ENCODE data around the gene FRMD1. TPM values are rescaled to one million over a fixed set of nuclear protein-coding genes. Genes with fewer than 3 reads are reported as not detected.

The FRMD1 gene
- total RNA-seq, 4 donors from 2014 or later = 9.9 to 14.4 (median 12.5) TPM

DNA sequence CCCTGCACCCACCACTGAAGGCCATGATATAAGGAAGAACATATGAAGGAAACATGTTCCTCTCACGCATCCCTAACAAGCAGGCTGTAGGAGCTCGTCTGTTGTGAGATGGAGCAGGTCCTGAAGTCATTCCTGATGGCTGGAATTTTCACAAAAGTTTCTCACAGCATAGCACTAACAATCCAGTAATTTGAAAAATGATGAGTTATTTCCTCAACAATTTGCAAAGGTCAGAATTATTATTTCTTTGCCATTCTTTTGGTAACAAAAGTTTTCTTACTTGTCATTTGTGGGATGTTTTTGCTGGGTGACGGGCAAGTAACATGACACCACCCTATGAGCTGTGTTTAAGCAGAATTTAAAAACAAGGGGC lies 27.6 kb upstream of the FRMD1 start:
- Histone ChIP-seq H3K27me3 (peaks cover 0 to 15% of the 10 kb centered on the region in 2 donors), H3K27ac (no peak overlapping the region), H3K9me3 (no peaks in the 10 kb centered on the region), H3K36me3 (no peaks in the 10 kb centered on the region), H3K4me3 (no peak overlapping the region), H3K4me1 (peaks cover 0 to 24% (median 0%) of the 10 kb centered on the region in 4 donors)
- WGBS, 2 donors = 67 to 73% methylated on average over 3 of the region's 3 CpGs
- no peak for DNase-seq (ENCODE audit: low spot score in 2 of 2)
- TF ChIP-seq, protein P1, sequence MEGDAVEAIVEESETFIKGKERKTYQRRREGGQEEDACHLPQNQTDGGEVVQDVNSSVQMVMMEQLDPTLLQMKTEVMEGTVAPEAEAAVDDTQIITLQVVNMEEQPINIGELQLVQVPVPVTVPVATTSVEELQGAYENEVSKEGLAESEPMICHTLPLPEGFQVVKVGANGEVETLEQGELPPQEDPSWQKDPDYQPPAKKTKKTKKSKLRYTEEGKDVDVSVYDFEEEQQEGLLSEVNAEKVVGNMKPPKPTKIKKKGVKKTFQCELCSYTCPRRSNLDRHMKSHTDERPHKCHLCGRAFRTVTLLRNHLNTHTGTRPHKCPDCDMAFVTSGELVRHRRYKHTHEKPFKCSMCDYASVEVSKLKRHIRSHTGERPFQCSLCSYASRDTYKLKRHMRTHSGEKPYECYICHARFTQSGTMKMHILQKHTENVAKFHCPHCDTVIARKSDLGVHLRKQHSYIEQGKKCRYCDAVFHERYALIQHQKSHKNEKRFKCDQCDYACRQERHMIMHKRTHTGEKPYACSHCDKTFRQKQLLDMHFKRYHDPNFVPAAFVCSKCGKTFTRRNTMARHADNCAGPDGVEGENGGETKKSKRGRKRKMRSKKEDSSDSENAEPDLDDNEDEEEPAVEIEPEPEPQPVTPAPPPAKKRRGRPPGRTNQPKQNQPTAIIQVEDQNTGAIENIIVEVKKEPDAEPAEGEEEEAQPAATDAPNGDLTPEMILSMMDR (IDR thresholded peaks at IDR 0.05) = no peak
- TF ChIP-seq EP300 (IDR thresholded peaks at IDR 0.05) (no peak), POLR2A (IDR thresholded peaks at IDR 0.05) (no peak)

DNA sequence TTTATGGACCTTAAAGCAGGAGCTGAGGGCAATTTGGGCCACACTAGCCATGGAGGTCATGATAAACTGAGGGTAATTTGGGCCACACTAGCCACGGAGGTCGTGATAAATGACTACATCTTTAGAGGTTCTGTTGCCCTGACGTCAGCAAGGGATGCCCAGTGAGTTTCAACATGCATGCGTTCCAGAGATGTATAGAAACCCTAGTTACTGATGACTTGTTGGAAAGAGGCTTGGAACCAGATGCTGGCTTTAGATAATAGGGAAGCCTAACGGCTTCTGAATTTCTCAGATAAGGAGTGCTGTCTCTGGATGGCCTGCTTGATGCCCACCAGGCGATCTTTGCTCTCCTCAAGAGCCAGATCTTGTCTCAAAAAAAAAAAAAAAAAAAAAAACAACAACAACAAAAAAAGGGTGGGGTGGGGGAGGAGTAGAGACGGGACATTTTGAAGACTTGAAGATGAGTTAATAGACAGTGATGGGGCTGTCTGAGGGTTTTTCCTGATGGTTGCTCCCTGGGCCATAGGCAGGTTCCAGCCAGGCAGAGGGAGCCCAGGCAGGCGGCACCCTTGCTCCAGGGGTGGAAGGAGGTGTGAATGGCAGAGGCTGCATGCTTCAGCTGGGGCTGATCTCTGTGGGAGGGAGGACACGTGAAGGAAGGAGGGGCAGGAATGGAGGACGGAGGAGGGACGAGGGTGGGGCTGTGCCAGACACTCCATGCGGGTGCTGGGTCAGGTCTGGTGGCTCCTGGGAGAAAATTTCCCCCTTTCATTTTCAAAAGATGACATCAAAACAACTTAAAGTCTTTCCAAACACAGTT lies 27.0 kb upstream of the FRMD1 start:
- Histone ChIP-seq H3K4me1 (peaks cover 0 to 30% (median 2%) of the 10 kb centered on the region in 4 donors), H3K4me3 (no peak overlapping the region), H3K27me3 (peaks cover 0 to 21% of the 10 kb centered on the region in 2 donors), H3K27ac (no peak overlapping the region), H3K36me3 (no peaks in the 10 kb centered on the region), H3K9me3 (no peaks in the 10 kb centered on the region)
- no peak for DNase-seq (ENCODE audit: low spot score in 2 of 2)
- TF ChIP-seq EP300 (IDR thresholded peaks at IDR 0.05) (no peak), POLR2A (IDR thresholded peaks at IDR 0.05) (no peak)
- TF ChIP-seq, protein P1 (IDR thresholded peaks at IDR 0.05) = no peak
- WGBS, 2 donors = 70 to 80% methylated on average over 12 of the region's 12 CpGs

DNA sequence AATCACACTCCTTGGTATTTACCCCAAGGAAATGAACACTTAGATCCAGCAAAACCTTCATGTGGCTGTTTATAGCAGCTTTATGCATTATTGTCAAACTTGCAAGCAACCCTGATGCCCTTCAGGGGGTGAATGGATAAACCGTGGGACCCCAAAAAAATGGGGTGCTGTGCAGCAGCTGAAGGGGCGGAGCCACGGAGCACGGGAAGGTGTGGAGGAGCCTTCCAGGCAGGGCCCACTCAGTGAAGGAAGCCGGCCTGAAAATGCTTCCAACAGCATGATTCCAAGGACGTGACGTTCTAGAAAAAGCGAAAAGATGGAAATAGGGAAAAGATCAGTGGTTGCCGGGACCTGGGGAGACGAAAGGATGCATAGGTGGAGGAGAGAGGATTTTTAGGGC lies 25.6 kb upstream of the FRMD1 start:
- 92 to 97% methylated on average over 10 of the region's 10 CpGs for WGBS, 2 donors
- no peak for DNase-seq (ENCODE audit: low spot score in 2 of 2)
- Histone ChIP-seq H3K4me1 (peaks cover 0 to 34% (median 2%) of the 10 kb centered on the region in 4 donors), H3K27ac (no peak overlapping the region), H3K9me3 (no peaks in the 10 kb centered on the region), H3K36me3 (no peaks in the 10 kb centered on the region), H3K4me3 (no peak overlapping the region), H3K27me3 (peaks cover 0 to 35% of the 10 kb centered on the region in 2 donors)
- TF ChIP-seq POLR2A (IDR thresholded peaks at IDR 0.05) (no peak), EP300 (IDR thresholded peaks at IDR 0.05) (no peak)
- TF ChIP-seq, protein P1 (IDR thresholded peaks at IDR 0.05) = no peak

DNA sequence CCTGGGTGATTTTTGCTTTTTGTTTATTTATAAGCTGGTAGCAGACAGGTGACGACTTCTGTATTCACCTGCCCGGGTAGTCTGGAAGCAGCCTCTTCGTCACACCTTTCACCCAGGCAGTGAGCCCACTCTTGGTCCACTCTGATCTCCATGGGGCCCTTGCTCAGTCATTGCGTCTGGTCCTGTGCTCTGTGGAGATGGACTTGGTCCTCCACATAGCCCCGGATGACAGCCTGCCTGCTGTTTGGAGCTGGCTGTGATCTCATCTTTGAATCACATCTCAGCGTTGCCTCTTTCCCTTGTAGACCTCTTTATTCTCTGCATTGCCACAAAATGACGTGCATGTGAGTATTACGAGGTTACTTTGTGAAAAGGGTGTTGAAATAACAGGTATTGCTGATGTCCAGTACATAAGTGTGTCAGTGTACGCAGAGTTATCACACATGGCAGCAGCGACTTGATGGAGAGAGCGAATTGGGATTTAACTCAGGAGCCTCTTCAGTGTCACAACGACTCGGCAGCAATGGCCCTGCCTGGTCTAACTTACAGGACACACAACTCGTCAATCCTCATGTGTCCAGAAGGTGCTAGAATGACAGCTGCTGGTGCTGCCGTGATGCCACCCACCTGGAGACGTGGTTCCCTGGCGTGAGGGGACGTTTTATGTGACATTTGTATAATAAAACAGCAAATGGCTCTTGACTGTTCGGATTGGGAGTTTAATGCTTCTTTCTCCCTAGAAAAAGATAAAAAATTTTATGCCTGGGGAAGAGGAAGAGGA lies 24.2 kb upstream of the FRMD1 start:
- H3K27ac ChIP-seq = no peak overlapping the region
- DNase-seq (ENCODE audit: low spot score in 2 of 2) = no peak
- no peaks in the 10 kb centered on the region for H3K36me3 ChIP-seq
- peaks cover 0 to 41% of the 10 kb centered on the region in 2 donors for H3K27me3 ChIP-seq
- TF ChIP-seq POLR2A (IDR thresholded peaks at IDR 0.05) (no peak), EP300 (IDR thresholded peaks at IDR 0.05) (no peak)
- TF ChIP-seq, protein P1 (IDR thresholded peaks at IDR 0.05) = no peak
- peaks cover 0 to 32% (median 2%) of the 10 kb centered on the region in 4 donors for H3K4me1 ChIP-seq
- no peak overlapping the region for H3K4me3 ChIP-seq
- WGBS, 2 donors = 86 to 88% methylated on average over 19 of the region's 19 CpGs
- H3K9me3 ChIP-seq = no peaks in the 10 kb centered on the region
